Activated naive CD8-positive, alpha-beta T cell treated with anti-CD3 and anti-CD28 coated beads, Interleukin-2, amount 50 U/mL, for 24 hours (primary cell): ENCODE data around the gene TMEM120A.
"Not testable (repeated sequence)": the region's sequence is repeated elsewhere in the genome, so short reads cannot be mapped to it uniquely, and the experiment has no call there.

ENCODE experiments used
- ATAC-seq: fragments of 150-1000 bp; cut with Tn5 transposase; one replicate; pipeline ENCODE4 v1.10.0; 2021
- DNase-seq: peaks from one replicate; pipeline ENCODE4 v3.0.0; 2021
- H3K27ac Mint-ChIP-seq: one replicate; pipeline ENCODE4 v1.8.0; 2021; ENCODE audit warnings: mild to moderate bottlenecking, mixed read lengths
- H3K27me3 Mint-ChIP-seq: one replicate; pipeline ENCODE4 v1.8.0; 2021; ENCODE audit warnings: mixed read lengths
- H3K36me3 Mint-ChIP-seq: one replicate; pipeline ENCODE4 v1.8.0; 2021; ENCODE audit warnings: low read depth, mixed read lengths
- H3K4me1 Mint-ChIP-seq: one replicate; pipeline ENCODE4 v1.8.0; 2021; ENCODE audit warnings: mixed read lengths
- H3K4me3 Mint-ChIP-seq: one replicate; pipeline ENCODE4 v1.8.0; 2021; ENCODE audit warnings: mild to moderate bottlenecking, moderate library complexity, mixed read lengths
- H3K9me3 Mint-ChIP-seq: one replicate; pipeline ENCODE4 v1.8.0; 2021; ENCODE audit warnings: mixed read lengths

Gene TMEM120A

GRCh38 chr7:75994388-75995051, at the start of gene TMEM120A:
Gene TMEM120A (minus strand): TSS chr7:75994595. CDS start chr7:75994570, 25 bp downstream.
- no peaks in the 10 kb centered on the region for H3K27me3 Mint-ChIP-seq
- ATAC-seq (peak; percentile 94), DNase-seq (peak; percentile 96)
- H3K4me3 Mint-ChIP-seq: peak within 1 kb of the TSS; percentile 74
- H3K4me1 Mint-ChIP-seq: peaks cover 19% of the 10 kb centered on the region
- peaks cover 11% of the 10 kb centered on the region for H3K36me3 Mint-ChIP-seq
- peak within 1 kb of the TSS; percentile 73 for H3K27ac Mint-ChIP-seq
- no peaks in the 10 kb centered on the region for H3K9me3 Mint-ChIP-seq

- H3K27me3 Mint-ChIP-seq: no peaks in the 10 kb centered on the region
- peaks cover 6% of the 10 kb centered on the region for H3K4me1 Mint-ChIP-seq
- DNase-seq: no peak
- peaks cover 4% of the 10 kb centered on the region for H3K36me3 Mint-ChIP-seq
- no peak overlapping the region for H3K27ac Mint-ChIP-seq
- ATAC-seq: no peak
- no peak overlapping the region for H3K4me3 Mint-ChIP-seq
- no peaks in the 10 kb centered on the region for H3K9me3 Mint-ChIP-seq
These were observed 45.7 kb upstream of the TMEM120A start for GRCh38 chr7:76040126-76040525.

GRCh38 chr7:76037310-76037709, 42.9 kb upstream of the TMEM120A start:
- Mint-ChIP-seq H3K27ac (no peak overlapping the region), H3K4me1 (no peaks in the 10 kb centered on the region), H3K4me3 (no peak overlapping the region), H3K27me3 (no peaks in the 10 kb centered on the region), H3K9me3 (no peaks in the 10 kb centered on the region), H3K36me3 (no peaks in the 10 kb centered on the region)
- no peak for ATAC-seq
- DNase-seq: no peak

GRCh38 chr7:76031964-76032363, 37.6 kb upstream of the TMEM120A start:
- Mint-ChIP-seq H3K4me3 (no peak overlapping the region), H3K36me3 (no peaks in the 10 kb centered on the region), H3K9me3 (no peaks in the 10 kb centered on the region), H3K4me1 (no peaks in the 10 kb centered on the region), H3K27ac (no peak overlapping the region), H3K27me3 (no peaks in the 10 kb centered on the region)
- DNase-seq (no peak), ATAC-seq (no peak)

- not testable (repeated sequence) for DNase-seq, H3K4me3 Mint-ChIP-seq, ATAC-seq, H3K4me1 Mint-ChIP-seq, H3K27me3 Mint-ChIP-seq, H3K9me3 Mint-ChIP-seq, H3K36me3 Mint-ChIP-seq, H3K27ac Mint-ChIP-seq
These were observed 35.3 kb upstream of the TMEM120A start for GRCh38 chr7:76029682-76030081.

- no peaks in the 10 kb centered on the region for H3K27me3 Mint-ChIP-seq
- DNase-seq: no peak
- peaks cover 14% of the 10 kb centered on the region for H3K4me1 Mint-ChIP-seq
- no peak for ATAC-seq
- H3K9me3 Mint-ChIP-seq: no peaks in the 10 kb centered on the region
- peaks cover 15% of the 10 kb centered on the region for H3K36me3 Mint-ChIP-seq
- H3K4me3 Mint-ChIP-seq: no peak overlapping the region
- no peak overlapping the region for H3K27ac Mint-ChIP-seq
These were observed 28.6 kb upstream of the TMEM120A start for GRCh38 chr7:76023002-76023401.

GRCh38 chr7:76022026-76022780, 27.8 kb upstream of the TMEM120A start:
- Mint-ChIP-seq H3K27me3 (no peaks in the 10 kb centered on the region), H3K27ac (no peak overlapping the region), H3K36me3 (peaks cover 19% of the 10 kb centered on the region), H3K9me3 (no peaks in the 10 kb centered on the region), H3K4me1 (peaks cover 14% of the 10 kb centered on the region), H3K4me3 (no peak overlapping the region)
- DNase-seq (no peak), ATAC-seq (no peak)

- Mint-ChIP-seq H3K27ac (no peak overlapping the region), H3K4me1 (peaks cover 14% of the 10 kb centered on the region), H3K4me3 (no peak overlapping the region), H3K27me3 (no peaks in the 10 kb centered on the region), H3K9me3 (no peaks in the 10 kb centered on the region), H3K36me3 (peaks cover 19% of the 10 kb centered on the region)
- DNase-seq: peak; percentile 76
- ATAC-seq: peak; percentile 54
These were observed 25.8 kb upstream of the TMEM120A start for GRCh38 chr7:76020031-76020714.

GRCh38 chr7:76018520-76018919, 24.1 kb upstream of the TMEM120A start:
- H3K9me3 Mint-ChIP-seq: not testable (repeated sequence)
- peaks cover 14% of the 10 kb centered on the region for H3K4me1 Mint-ChIP-seq

GRCh38 chr7:76016191-76016947, 22.0 kb upstream of the TMEM120A start:
- Mint-ChIP-seq H3K36me3 (peaks cover 26% of the 10 kb centered on the region), H3K27ac (no peak overlapping the region), H3K27me3 (peaks cover 5% of the 10 kb centered on the region), H3K4me1 (peaks cover 14% of the 10 kb centered on the region), H3K4me3 (no peak overlapping the region), H3K9me3 (no peaks in the 10 kb centered on the region)
- DNase-seq: no peak
- ATAC-seq: no peak

More at GRCh38 chr7:76018520-76018919, 24.1 kb upstream of the TMEM120A start:
- not testable (repeated sequence) for ATAC-seq, H3K27me3 Mint-ChIP-seq, DNase-seq, H3K4me3 Mint-ChIP-seq, H3K27ac Mint-ChIP-seq
- peaks cover 21% of the 10 kb centered on the region for H3K36me3 Mint-ChIP-seq

GRCh38 chr7:76011442-76011861, 17.1 kb upstream of the TMEM120A start:
- H3K27ac Mint-ChIP-seq: no peak overlapping the region
- peaks cover 9% of the 10 kb centered on the region for H3K27me3 Mint-ChIP-seq
- H3K4me3 Mint-ChIP-seq: no peak overlapping the region
- DNase-seq (no peak), ATAC-seq (no peak)
- no peaks in the 10 kb centered on the region for H3K9me3 Mint-ChIP-seq
- H3K36me3 Mint-ChIP-seq: peaks cover 21% of the 10 kb centered on the region
- peaks cover 43% of the 10 kb centered on the region for H3K4me1 Mint-ChIP-seq

GRCh38 chr7:76009672-76010600, 15.5 kb upstream of the TMEM120A start:
- H3K27ac Mint-ChIP-seq: peak overlapping the region; percentile 89
- peak overlapping the region; percentile 59 for H3K4me3 Mint-ChIP-seq
- H3K27me3 Mint-ChIP-seq: peaks cover 12% of the 10 kb centered on the region
- DNase-seq (no peak), ATAC-seq (no peak)
- peaks cover 25% of the 10 kb centered on the region for H3K36me3 Mint-ChIP-seq
- peaks cover 43% of the 10 kb centered on the region for H3K4me1 Mint-ChIP-seq
- H3K9me3 Mint-ChIP-seq: no peaks in the 10 kb centered on the region

GRCh38 chr7:76008156-76008687, 13.8 kb upstream of the TMEM120A start:
- peaks cover 43% of the 10 kb centered on the region for H3K4me1 Mint-ChIP-seq
- H3K27me3 Mint-ChIP-seq: peaks cover 7% of the 10 kb centered on the region
- H3K9me3 Mint-ChIP-seq: no peaks in the 10 kb centered on the region
- DNase-seq (peak; percentile 54), ATAC-seq (peak; percentile 84)
- peak overlapping the region; percentile 89 for H3K27ac Mint-ChIP-seq
- H3K4me3 Mint-ChIP-seq: peak overlapping the region; percentile 52
- peaks cover 27% of the 10 kb centered on the region for H3K36me3 Mint-ChIP-seq
